Hepatocyte (in vitro differentiated cells): ENCODE results near the gene SLC25A5. TPM values are rescaled to one million over a fixed set of nuclear protein-coding genes. Genes with fewer than 3 reads are reported as not detected.

Source experiments
- DNase-seq: peaks from one replicate; pipeline ENCODE4 v3.0.0-alpha.2; 2016; ENCODE audit warnings: low spot score
- H2AFZ ChIP-seq: fragments of 200-600 bp; sonication (generic); 2 replicates; pipeline ENCODE4 v1.6.0; 2016; ENCODE audit warnings: antibody characterized with exemption, mild to moderate bottlenecking
- H3K27ac ChIP-seq: fragments of 200-600 bp; sonication (generic); 2 replicates; pipeline ENCODE4 v1.5.1; 2016; ENCODE audit warnings: mild to moderate bottlenecking
- H3K27me3 ChIP-seq: fragments of 200-600 bp; sonication (generic); 2 replicates; pipeline ENCODE4 v1.6.1; 2016
- H3K36me3 ChIP-seq: fragments of 200-600 bp; sonication (generic); replicated peaks from 2 replicates; pipeline ENCODE4 v1.5.1; 2016; ENCODE audit warnings: low read depth; ENCODE audit not compliant: insufficient read depth
- H3K4me1 ChIP-seq: fragments of 200-600 bp; sonication (generic); 2 replicates; pipeline ENCODE4 v1.5.1; 2016; ENCODE audit warnings: mild to moderate bottlenecking, moderate library complexity; ENCODE audit not compliant: insufficient read depth
- H3K4me2 ChIP-seq: fragments of 200-600 bp; sonication (generic); 2 replicates; pipeline ENCODE4 v1.6.0; 2016
- H3K4me3 ChIP-seq: fragments of 200-600 bp; sonication (generic); 2 replicates; pipeline ENCODE4 v1.5.1; 2016; ENCODE audit warnings: mild to moderate bottlenecking
- H3K79me2 ChIP-seq: fragments of 200-600 bp; sonication (generic); 2 replicates; pipeline ENCODE4 v1.6.0; 2017; ENCODE audit warnings: mild to moderate bottlenecking
- H3K9me2 ChIP-seq: fragments of 200-600 bp; sonication (generic); replicated peaks from 2 replicates; pipeline ENCODE4 v1.6.0; 2017; ENCODE audit warnings: mild to moderate bottlenecking; ENCODE audit not compliant: insufficient read depth
- H3K9me3 ChIP-seq: fragments of 200-600 bp; sonication (generic); 2 replicates; pipeline ENCODE4 v1.5.1; 2016; ENCODE audit warnings: low read depth, mild to moderate bottlenecking
- H4K20me1 ChIP-seq: fragments of 200-600 bp; sonication (generic); 2 replicates; pipeline ENCODE4 v1.6.0; 2016; ENCODE audit warnings: mild to moderate bottlenecking; ENCODE audit not compliant: insufficient read depth, poor library complexity, severe bottlenecking
- CTCF ChIP-seq: fragments of 200-600 bp; sonication (generic); IDR thresholded peaks from 2 replicates; pipeline ENCODE4 v1.5.1; 2016; ENCODE audit warnings: antibody characterized with exemption, mild to moderate bottlenecking; ENCODE audit not compliant: poor library complexity
- EZH2 ChIP-seq: fragments of 200-600 bp; sonication (generic); IDR thresholded peaks from 2 replicates; pipeline ENCODE4 v1.6.1; 2016; ENCODE audit warnings: antibody characterized with exemption, mild to moderate bottlenecking, borderline replicate concordance
- EZH2phosphoT487 ChIP-seq: fragments of 200-600 bp; sonication (generic); IDR thresholded peaks from one replicate; pipeline ENCODE4 v1.6.1; 2018; ENCODE audit warnings: antibody characterized with exemption, mild to moderate bottlenecking, low read depth, moderate library complexity; ENCODE audit not compliant: unreplicated experiment, severe bottlenecking
- WGBS: methylation state at CpG from one replicate; pipeline ENCODE4 v1.1.6; 2016; ENCODE audit warnings: low lambda C conversion rate; ENCODE audit errors: missing lambda C conversion rate; 5-methylcytosine and 5-hydroxymethylcytosine counted together
- polyA plus RNA-seq: library from polyadenylated mRNA; unstranded; fragments of >200 nt; fragmentation: Nextera tagmentation; extraction: Ambion mirVana; gene quantifications from 2 replicates; pipeline ENCODE4 v1.2.1, GENCODE V29; 2016
- total RNA-seq: library from RNA; depleted of rRNA; stranded (reverse); fragments of >200 nt; gene quantifications from 2 replicates; pipeline ENCODE4 v1.2.3, GENCODE V29; 2014

Gene SLC25A5
- total and polyA plus RNA-seq, 2 experiments from 2014 or later = 282 to 343 TPM

GRCh38 chrX:119442286-119442685 is 26.0 kb upstream of the SLC25A5 start:
- 67% methylated on average over 2 of the region's 2 CpGs for WGBS
- Histone ChIP-seq H2AFZ (no peak overlapping the region), H3K4me3 (no peak overlapping the region), H3K27me3 (no peaks in the 10 kb centered on the region), H4K20me1 (no peaks in the 10 kb centered on the region), H3K79me2 (no peaks in the 10 kb centered on the region), H3K27ac (no peak overlapping the region), H3K4me2 (no peak overlapping the region), H3K9me3 (no peaks in the 10 kb centered on the region), H3K4me1 (no peaks in the 10 kb centered on the region), H3K9me2 (no peaks in the 10 kb centered on the region), H3K36me3 (no peaks in the 10 kb centered on the region)
- no peak for DNase-seq
- TF ChIP-seq CTCF = no peak
- no peak for TF ChIP-seq EZH2phosphoT487
- no peak for TF ChIP-seq EZH2

- no peaks in the 10 kb centered on the region for H3K4me1 ChIP-seq
- no peaks in the 10 kb centered on the region for H3K9me2 ChIP-seq
- H3K9me3 ChIP-seq = no peaks in the 10 kb centered on the region
- no peak overlapping the region for H2AFZ ChIP-seq
- H4K20me1 ChIP-seq = no peaks in the 10 kb centered on the region
- no peak overlapping the region for H3K27ac ChIP-seq
- no peak overlapping the region for H3K4me3 ChIP-seq
- no peak for TF ChIP-seq CTCF
- 83% methylated on average over 4 of the region's 4 CpGs for WGBS
- H3K36me3 ChIP-seq = no peaks in the 10 kb centered on the region
- H3K27me3 ChIP-seq = no peaks in the 10 kb centered on the region
- H3K79me2 ChIP-seq = no peaks in the 10 kb centered on the region
- H3K4me2 ChIP-seq = no peak overlapping the region
- DNase-seq = no peak
Measured at GRCh38 chrX:119453202-119453601, 15.0 kb upstream of the SLC25A5 start.

- H3K9me2 ChIP-seq = no peaks in the 10 kb centered on the region
- no peaks in the 10 kb centered on the region for H3K36me3 ChIP-seq
- no peaks in the 10 kb centered on the region for H4K20me1 ChIP-seq
- no peaks in the 10 kb centered on the region for H3K79me2 ChIP-seq
- no peak overlapping the region for H3K4me2 ChIP-seq
- H3K27me3 ChIP-seq = no peaks in the 10 kb centered on the region
- TF ChIP-seq EZH2phosphoT487 (no peak), EZH2 (no peak), CTCF (no peak)
- no peak overlapping the region for H3K27ac ChIP-seq
- no peaks in the 10 kb centered on the region for H3K9me3 ChIP-seq
- WGBS = 88% methylated on average over 1 of the region's 1 CpG
- H2AFZ ChIP-seq = no peak overlapping the region
- no peak overlapping the region for H3K4me3 ChIP-seq
- no peaks in the 10 kb centered on the region for H3K4me1 ChIP-seq
- DNase-seq = peak; percentile 32
Measured at GRCh38 chrX:119455264-119455663, 13.0 kb upstream of the SLC25A5 start.

GRCh38 chrX:119459181-119459580 is 9.1 kb upstream of the SLC25A5 start:
- no peaks in the 10 kb centered on the region for H3K9me3 ChIP-seq
- no peak overlapping the region for H3K4me2 ChIP-seq
- no peaks in the 10 kb centered on the region for H3K79me2 ChIP-seq
- no peak overlapping the region for H3K4me3 ChIP-seq
- no peaks in the 10 kb centered on the region for H3K9me2 ChIP-seq
- no peak overlapping the region for H3K27ac ChIP-seq
- H4K20me1 ChIP-seq = no peaks in the 10 kb centered on the region
- no peaks in the 10 kb centered on the region for H3K36me3 ChIP-seq
- DNase-seq = no peak
- 80% methylated on average over 4 of the region's 4 CpGs for WGBS
- H3K27me3 ChIP-seq = no peaks in the 10 kb centered on the region
- no peak for TF ChIP-seq EZH2
- TF ChIP-seq CTCF = no peak
- no peak for TF ChIP-seq EZH2phosphoT487
- no peaks in the 10 kb centered on the region for H3K4me1 ChIP-seq
- H2AFZ ChIP-seq = no peak overlapping the region
